Dedifferentiated amniotic fluid mesenchymal stem cell (primary cell): ENCODE results near the gene ZBTB49.
"Not testable (repeated sequence)": the region's sequence is repeated elsewhere in the genome, so short reads cannot be mapped to it uniquely, and the experiment has no call there.

Source experiments
- DNase-seq: peaks from one replicate; pipeline ENCODE4 v3.0.0-alpha.2; 2016; ENCODE audit errors: extremely low spot score

Gene ZBTB49

GRCh38 chr4:4323705-4324534, 33.9 kb downstream of the ZBTB49 start:
- DNase-seq: no peak

GRCh38 chr4:4325321-4325720, 35.3 kb downstream of the ZBTB49 start:
- no peak for DNase-seq

GRCh38 chr4:4326166-4326565, 36.1 kb downstream of the ZBTB49 start:
- DNase-seq: no peak

- DNase-seq: no peak
Measured at GRCh38 chr4:4327652-4328121, 37.6 kb downstream of the ZBTB49 start.

- no peak for DNase-seq
Measured at GRCh38 chr4:4328206-4328605, 38.2 kb downstream of the ZBTB49 start.

GRCh38 chr4:4328840-4329239, 38.8 kb downstream of the ZBTB49 start:
- no peak for DNase-seq

- DNase-seq: no peak
Measured at GRCh38 chr4:4329496-4329895, 39.4 kb downstream of the ZBTB49 start.

- DNase-seq: no peak
Measured at GRCh38 chr4:4330794-4331193, 40.7 kb downstream of the ZBTB49 start.

GRCh38 chr4:4332529-4332928, 42.5 kb downstream of the ZBTB49 start:
- no peak for DNase-seq

- DNase-seq: peak; percentile 85
Measured at GRCh38 chr4:4333265-4333706, 43.2 kb downstream of the ZBTB49 start.

GRCh38 chr4:4334798-4335520, 44.9 kb downstream of the ZBTB49 start:
- no peak for DNase-seq

GRCh38 chr4:4338210-4339001, 48.4 kb downstream of the ZBTB49 start:
- no peak for DNase-seq

GRCh38 chr4:4339504-4340085, 49.5 kb downstream of the ZBTB49 start:
- no peak for DNase-seq

- DNase-seq: no peak
Measured at GRCh38 chr4:4341861-4342650, 52.0 kb downstream of the ZBTB49 start.

- no peak for DNase-seq
Measured at GRCh38 chr4:4343038-4343437, 53.0 kb downstream of the ZBTB49 start.

- no peak for DNase-seq
Measured at GRCh38 chr4:4344915-4345527, 55.0 kb downstream of the ZBTB49 start.

- DNase-seq: no peak
Measured at GRCh38 chr4:4347585-4347984, 57.5 kb downstream of the ZBTB49 start.

- not testable (repeated sequence) for DNase-seq
Measured at GRCh38 chr4:4348585-4348984, 58.5 kb downstream of the ZBTB49 start.

GRCh38 chr4:4349867-4350266, 59.8 kb downstream of the ZBTB49 start:
- DNase-seq: no peak

- no peak for DNase-seq
Measured at GRCh38 chr4:4350909-4351308, 60.9 kb downstream of the ZBTB49 start.

- DNase-seq: no peak
Measured at GRCh38 chr4:4355302-4355701, 65.3 kb downstream of the ZBTB49 start.
